Measurements from ENCODE around the gene TM9SF4. TPM values are rescaled to one million over a fixed set of nuclear protein-coding genes. Genes with fewer than 3 reads are reported as not detected.

Gene TM9SF4
- total and polyA plus RNA-seq, 2 of the 8 experiments (the other 6 are each of a cell fraction or from before 2014, with no cell fraction given), result 38.4 to 68.7 TPM

DNA sequence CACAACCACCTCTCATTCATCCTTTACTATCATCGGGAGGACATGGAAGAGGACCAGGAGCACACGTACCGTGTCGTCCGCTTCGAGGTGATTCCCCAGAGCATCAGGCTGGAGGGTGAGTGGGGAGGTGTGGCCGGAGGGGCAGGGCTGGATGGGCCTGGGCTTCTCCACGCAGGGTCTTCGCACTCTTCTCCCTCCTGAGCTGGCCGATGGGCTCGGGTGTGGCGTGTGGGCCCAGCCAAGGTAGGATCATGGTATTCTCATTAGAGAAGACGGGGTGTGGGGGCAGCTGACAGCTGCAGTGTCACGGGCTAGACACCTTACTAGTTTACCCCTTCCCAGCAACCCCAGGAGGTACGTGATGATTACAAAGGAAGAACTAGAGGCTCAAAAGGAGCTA lies 33.5 kb downstream of the TM9SF4 start (continued):
- TF ChIP-seq RAD21 (IDR thresholded peaks at IDR 0.05 in 1 of 2, conservative IDR thresholded peaks at IDR 0.05 in 1 of 2; ENCODE audit: low read depth in 2 of 2, low read length in 2 of 2) (no peak), KDM4A (IDR thresholded peaks at IDR 0.05; ENCODE audit: low read depth, low read length, severe bottlenecking) (no peak), BRCA1 (IDR thresholded peaks at IDR 0.05; ENCODE audit: low read depth, low read length) (no peak), ZNF274 (IDR thresholded peaks at IDR 0.05; ENCODE audit: borderline replicate concordance, extremely low read depth, low read length) (no peak)
- TF ChIP-seq, protein P1, sequence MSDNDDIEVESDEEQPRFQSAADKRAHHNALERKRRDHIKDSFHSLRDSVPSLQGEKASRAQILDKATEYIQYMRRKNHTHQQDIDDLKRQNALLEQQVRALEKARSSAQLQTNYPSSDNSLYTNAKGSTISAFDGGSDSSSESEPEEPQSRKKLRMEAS (IDR thresholded peaks at IDR 0.05), result no peak

Data from H1 (cell line).